Transverse colon (tissue), 4 donors: Measurements from ENCODE around the gene SNX13. TPM values are rescaled to one million over a fixed set of nuclear protein-coding genes. Genes with fewer than 3 reads are reported as not detected.
"Not testable (repeated sequence)": the region's sequence is repeated elsewhere in the genome, so short reads cannot be mapped to it uniquely, and the experiment has no call there.

Experiments used
- DNase-seq: peaks from one replicate; pipeline ENCODE4 v3.0.0-alpha.2; 2019
- H3K27ac ChIP-seq, 4 donors: fragments of 200-600 bp; sonication (generic); 2 replicates each; pipeline ENCODE4 v1.5.1; 2016 to 2018; ENCODE audit warnings: inconsistent platforms in 4 of 4
- H3K27me3 ChIP-seq: fragments of 200-600 bp; sonication (generic); 2 replicates; pipeline ENCODE4 v1.5.1; 2017; ENCODE audit warnings: inconsistent platforms
- H3K36me3 ChIP-seq, 4 donors: fragments of 200-600 bp; sonication (generic); 2 replicates each; pipeline ENCODE4 v1.5.1; 2017 to 2019; ENCODE audit warnings: inconsistent platforms in 4 of 4
- H3K4me1 ChIP-seq, 4 donors: fragments of 200-600 bp; sonication (generic); 2 replicates each; pipeline ENCODE4 v1.5.1; 2017 to 2020; ENCODE audit warnings: inconsistent platforms in 4 of 4
- H3K4me3 ChIP-seq, 4 donors: fragments of 200-600 bp; sonication (generic); 1 replicate in 1 of 4; 2 replicates in 3 of 4; pipeline versions ENCODE4 v1.5.1 to v1.6.1; 2017 to 2019; ENCODE audit warnings: inconsistent platforms in 4 of 4
- H3K9me3 ChIP-seq, 2 donors: fragments of 200-600 bp; sonication (generic); 2 replicates each; pipeline ENCODE4 v1.5.1; 2017 to 2019; ENCODE audit warnings: inconsistent platforms in 2 of 2
- EP300 ChIP-seq: sonication (generic); formaldehyde crosslinking; IDR thresholded peaks from one replicate; pipeline ENCODE4 v1.6.1; 2017; ENCODE audit warnings: antibody characterized with exemption, low read depth
- POLR2A ChIP-seq: fragments of 450-650 bp; IDR thresholded peaks from one replicate; pipeline ENCODE4 v1.6.1; 2016; ENCODE audit warnings: antibody characterized with exemption, mild to moderate bottlenecking, moderate library complexity
- POLR2AphosphoS5 ChIP-seq, 3 donors: sonication (generic); formaldehyde crosslinking; IDR thresholded peaks; one replicate each; pipeline ENCODE4 v1.6.1; 2016; ENCODE audit warnings: antibody characterized with exemption in 3 of 3
- WGBS, 2 donors: methylation state at CpG; one replicate each; pipeline ENCODE4 v1.1.5; 2018; ENCODE audit warnings: low coverage in 1 of 2; 5-methylcytosine and 5-hydroxymethylcytosine counted together
- in situ Hi-C, 4 donors: fragments of 200-750 bp; cut with MboI; loops; one replicate each; pipeline versions ENCODE4 v1.15.0 to v1.15.1; 2017; ENCODE audit warnings: low sequenced_read_pairs in 3 of 4, low pct_ligation_motif_present in 1 of 4, low pct_unique_long_range_greater_than_20kb in 1 of 4
- intact Hi-C: fragments of 100-400 bp; cut with DNase I; formaldehyde crosslinking; loops from one replicate; pipeline ENCODE4 v1.15.1; 2023; ENCODE audit warnings: low total_unique reads
- total RNA-seq, 4 donors: library from RNA; depleted of rRNA; stranded (reverse); fragments of >200 nt; gene quantifications; one replicate each; pipeline ENCODE4 v1.1.0, GENCODE V29; 2016
- TF ChIP-seq, protein P1 (sequence below), 5 experiments: fragments of 200-600 bp in 3 of 5; fragments of 450-650 bp in 2 of 5; sonication (generic) in 3 of 5; IDR thresholded peaks; 1 replicate in 2 of 5; 2 replicates in 3 of 5; pipeline ENCODE4 v1.5.1; 2016 to 2017; ENCODE audit warnings: antibody characterized with exemption in 5 of 5, inconsistent platforms in 3 of 5, mild to moderate bottlenecking in 2 of 5, moderate library complexity in 1 of 5

Gene SNX13
- total RNA-seq, 4 donors from 2014 or later = 11.3 to 83.8 (median 69.0) TPM

DNA sequence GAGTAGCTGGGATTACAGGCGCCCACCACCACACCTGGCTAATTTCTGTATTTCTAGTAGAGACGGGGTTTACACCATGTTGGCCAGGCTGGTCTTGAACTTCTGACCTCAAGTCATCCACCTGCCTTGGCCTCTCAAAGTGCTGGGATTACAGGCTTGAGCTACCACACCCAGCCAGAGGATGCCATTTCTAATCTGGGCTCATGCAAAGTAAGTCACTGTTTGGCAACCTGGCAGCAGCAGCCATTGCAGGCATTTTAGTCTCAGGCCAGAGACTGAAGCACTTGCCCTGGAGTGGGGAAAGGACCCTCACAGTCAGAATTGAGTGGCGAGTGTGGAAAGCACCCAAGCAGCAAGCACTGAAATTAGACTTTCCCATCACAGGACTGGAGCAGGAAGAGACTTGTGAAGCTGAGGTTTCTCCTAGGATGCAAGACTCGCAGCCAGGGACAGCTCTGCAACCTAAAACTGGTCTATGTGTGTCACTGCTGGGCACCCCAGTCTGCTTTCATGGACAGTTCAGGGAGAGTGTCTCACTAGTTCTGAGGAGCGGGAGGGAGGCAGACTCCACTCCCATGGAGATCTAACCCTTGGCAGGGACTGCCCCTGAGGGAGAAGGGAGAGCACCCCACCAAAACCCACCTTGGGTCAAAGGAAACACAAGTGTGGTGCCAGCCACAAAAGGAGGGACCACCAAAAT lies 27.6 kb downstream of the SNX13 start:
- no peak for TF ChIP-seq POLR2A
- Histone ChIP-seq H3K4me1 (peaks cover 0 to 25% (median 7%) of the 10 kb centered on the region in 4 donors), H3K27ac (no peak overlapping the region), H3K36me3 (peaks cover 0 to 8% (median 0%) of the 10 kb centered on the region in 4 donors), H3K9me3 (peaks cover 0 to 11% of the 10 kb centered on the region in 2 donors), H3K27me3 (no peaks in the 10 kb centered on the region), H3K4me3 (no peak overlapping the region)
- DNase-seq = no peak
- in situ Hi-C loops = no loop called here
- WGBS, 2 donors = 80 to 100% methylated on average over 1 to 5 of the region's 5 CpGs
- intact Hi-C loops = no loop called here

DNA sequence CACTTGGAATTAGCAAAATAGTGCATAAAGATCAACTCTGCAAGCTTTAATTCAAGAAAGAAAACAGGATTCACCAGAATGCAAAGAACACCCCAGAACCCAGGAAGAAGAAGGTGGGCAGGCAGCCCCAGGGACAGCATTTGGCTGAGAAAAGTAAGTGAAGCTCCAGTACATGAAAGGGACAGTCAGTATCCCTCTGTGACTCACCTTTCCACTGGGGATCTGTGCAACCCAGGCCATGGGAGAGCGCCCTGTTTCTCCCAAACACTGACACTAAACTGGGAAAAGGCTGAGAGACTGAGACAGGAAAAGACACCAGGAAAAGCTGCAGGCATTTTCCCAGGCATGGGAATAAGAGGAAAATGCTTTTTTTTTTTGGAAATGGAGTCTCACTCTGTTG lies 28.2 kb downstream of the SNX13 start:
- intact Hi-C loops (no loop called here), in situ Hi-C loops (no loop called here)
- Histone ChIP-seq H3K4me3 (no peak overlapping the region), H3K4me1 (peaks cover 0 to 26% (median 7%) of the 10 kb centered on the region in 4 donors), H3K36me3 (peaks cover 0 to 8% (median 0%) of the 10 kb centered on the region in 4 donors), H3K27me3 (no peaks in the 10 kb centered on the region), H3K27ac (no peak overlapping the region), H3K9me3 (peaks cover 0 to 7% of the 10 kb centered on the region in 2 donors)
- TF ChIP-seq, protein P1, sequence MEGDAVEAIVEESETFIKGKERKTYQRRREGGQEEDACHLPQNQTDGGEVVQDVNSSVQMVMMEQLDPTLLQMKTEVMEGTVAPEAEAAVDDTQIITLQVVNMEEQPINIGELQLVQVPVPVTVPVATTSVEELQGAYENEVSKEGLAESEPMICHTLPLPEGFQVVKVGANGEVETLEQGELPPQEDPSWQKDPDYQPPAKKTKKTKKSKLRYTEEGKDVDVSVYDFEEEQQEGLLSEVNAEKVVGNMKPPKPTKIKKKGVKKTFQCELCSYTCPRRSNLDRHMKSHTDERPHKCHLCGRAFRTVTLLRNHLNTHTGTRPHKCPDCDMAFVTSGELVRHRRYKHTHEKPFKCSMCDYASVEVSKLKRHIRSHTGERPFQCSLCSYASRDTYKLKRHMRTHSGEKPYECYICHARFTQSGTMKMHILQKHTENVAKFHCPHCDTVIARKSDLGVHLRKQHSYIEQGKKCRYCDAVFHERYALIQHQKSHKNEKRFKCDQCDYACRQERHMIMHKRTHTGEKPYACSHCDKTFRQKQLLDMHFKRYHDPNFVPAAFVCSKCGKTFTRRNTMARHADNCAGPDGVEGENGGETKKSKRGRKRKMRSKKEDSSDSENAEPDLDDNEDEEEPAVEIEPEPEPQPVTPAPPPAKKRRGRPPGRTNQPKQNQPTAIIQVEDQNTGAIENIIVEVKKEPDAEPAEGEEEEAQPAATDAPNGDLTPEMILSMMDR (IDR thresholded peaks at IDR 0.05) = no peak
- TF ChIP-seq POLR2A (no peak), EP300 (no peak), POLR2AphosphoS5 (IDR thresholded peaks at IDR 0.05) (no peak)
- 48% methylated on average over 1 of the region's 1 CpG; no CpG with 5 or more reads in 1 of the 2 donors for WGBS, 2 donors
- no peak for DNase-seq

DNA sequence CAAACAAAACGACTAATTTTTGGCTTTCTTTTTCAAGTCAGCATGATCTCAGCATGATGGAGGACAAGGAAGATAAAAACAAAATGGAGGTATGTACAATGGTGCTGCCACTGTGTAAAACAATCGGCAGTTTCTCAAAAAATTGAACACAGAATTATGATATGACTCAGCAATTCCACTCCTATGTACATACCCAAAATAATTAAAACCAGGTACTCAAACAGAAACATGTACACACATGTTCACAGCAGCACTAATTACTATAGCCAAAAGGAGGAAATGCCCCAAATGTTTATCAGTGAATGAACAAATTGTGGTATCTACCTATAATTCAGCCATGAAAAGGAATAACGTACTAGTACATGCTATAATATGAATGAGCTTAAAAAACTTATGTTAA lies 29.9 kb downstream of the SNX13 start:
- no peak for TF ChIP-seq POLR2AphosphoS5 (IDR thresholded peaks at IDR 0.05)
- no peak for TF ChIP-seq EP300
- TF ChIP-seq, protein P1 (IDR thresholded peaks at IDR 0.05) = no peak
- no peak for TF ChIP-seq POLR2A
- H3K27me3 ChIP-seq = no peaks in the 10 kb centered on the region
- DNase-seq = no peak
- in situ Hi-C loops (no loop called here), intact Hi-C loops (no loop called here)
- no peak overlapping the region for H3K27ac ChIP-seq
- 86 to 96% methylated on average over 3 of the region's 3 CpGs for WGBS, 2 donors
- H3K9me3 ChIP-seq = no peaks in the 10 kb centered on the region
- peaks cover 0 to 31% (median 11%) of the 10 kb centered on the region in 4 donors for H3K4me1 ChIP-seq
- peaks cover 0 to 8% (median 0%) of the 10 kb centered on the region in 4 donors for H3K36me3 ChIP-seq
- H3K4me3 ChIP-seq = no peak overlapping the region

DNA sequence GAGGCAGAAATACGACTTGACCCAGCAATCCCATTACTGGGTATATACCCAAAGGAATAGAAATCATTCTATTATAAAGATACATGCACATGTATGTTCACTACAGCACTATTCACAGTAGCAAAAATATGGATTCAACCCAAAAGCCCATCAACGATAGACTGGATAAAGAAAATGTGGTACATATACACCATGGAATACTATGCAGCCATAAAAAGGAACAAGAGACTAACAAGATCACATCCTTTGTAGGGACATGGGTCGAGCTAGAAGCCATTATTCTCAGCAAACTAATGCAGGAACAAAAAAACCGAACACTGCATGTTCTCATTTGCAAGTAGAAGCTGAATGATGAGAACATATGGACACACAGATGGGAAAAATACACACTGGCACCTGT lies 31.0 kb downstream of the SNX13 start:
- DNase-seq, H3K27me3 ChIP-seq, H3K27ac ChIP-seq, H3K4me3 ChIP-seq, H3K9me3 ChIP-seq, in situ Hi-C loops, intact Hi-C loops, H3K36me3 ChIP-seq: not testable (repeated sequence)
- H3K4me1 ChIP-seq = peaks cover 0 to 22% (median 5%) of the 10 kb centered on the region in 4 donors
- 95 to 100% methylated on average over 3 to 4 of the region's 4 CpGs for WGBS, 2 donors

DNA sequence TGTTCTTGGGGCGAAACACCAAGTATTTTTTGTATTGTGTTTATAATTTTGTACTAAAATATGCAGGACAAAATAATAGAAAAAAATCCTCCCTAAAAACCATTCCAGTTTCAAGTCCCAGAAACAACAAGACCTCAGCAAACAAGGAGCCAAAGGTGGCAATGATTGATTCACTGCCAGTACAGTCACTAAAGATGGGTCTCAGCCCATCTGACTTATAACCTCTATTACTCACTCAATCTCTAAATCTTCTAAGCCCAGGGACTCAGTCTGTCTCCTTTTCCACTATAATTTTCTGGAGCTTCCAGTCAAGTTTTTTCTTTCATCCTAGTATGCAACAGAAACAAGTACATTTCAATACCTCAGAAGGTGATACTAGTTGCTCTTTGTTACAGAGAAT lies 33.3 kb downstream of the SNX13 start:
- in situ Hi-C loops = no loop called here
- 98 to 100% methylated on average over 1 of the region's 1 CpG for WGBS, 2 donors
- Histone ChIP-seq H3K4me3 (no peak overlapping the region), H3K36me3 (peaks cover 0 to 8% (median 0%) of the 10 kb centered on the region in 4 donors), H3K4me1 (peaks cover 0 to 14% (median 6%) of the 10 kb centered on the region in 4 donors), H3K27ac (no peak overlapping the region), H3K27me3 (no peaks in the 10 kb centered on the region), H3K9me3 (no peaks in the 10 kb centered on the region)
- intact Hi-C loops = no loop called here
- TF ChIP-seq POLR2A = no peak
- no peak for TF ChIP-seq POLR2AphosphoS5 (IDR thresholded peaks at IDR 0.05)
- TF ChIP-seq, protein P1 (IDR thresholded peaks at IDR 0.05) = no peak
- no peak for TF ChIP-seq EP300
- no peak for DNase-seq
